Panc1 (cell line): ENCODE measurements around the gene MGRN1. TPM values are rescaled to one million over a fixed set of nuclear protein-coding genes. Genes with fewer than 3 reads are reported as not detected.

ENCODE experiments used
- ATAC-seq: fragments of 200-7000 bp; cut with Tn5 transposase; 2 replicates; pipeline ENCODE4 v1.9.1; 2020; ENCODE audit warnings: mild to moderate bottlenecking, moderate library complexity
- BruUV-seq: library from RNA; stranded (reverse); fragments of 400-500 nt; replicated peaks from 2 replicates; lab custom pipeline; 2021; lab: Mats Ljungman, UMichigan
- CTCF ChIA-PET: fragments of 300-600 bp; sonication (Branson Sonifier 250); formaldehyde crosslinking; loops from one replicate; lab custom pipeline; 2022; ENCODE audit warnings: antibody characterized with exemption; lab: Charles Lee
- POLR2A ChIA-PET: fragments of 300-600 bp; sonication (Branson Sonifier 250); formaldehyde crosslinking; loops from one replicate; lab custom pipeline; 2022; ENCODE audit warnings: antibody characterized with exemption; lab: Charles Lee
- DNase-seq: peaks from one replicate; pipeline ENCODE4 v3.0.0-alpha.2; 2010; ENCODE audit warnings: low read depth, low spot score
- H3K27ac ChIP-seq: 2 replicates; pipeline ENCODE4 v1.5.1; 2011; ENCODE audit warnings: mild to moderate bottlenecking, low read length, inconsistent platforms
- H3K27me3 ChIP-seq: fragments of 200-500 bp; sonication (Bioruptor generic); 2 replicates; pipeline ENCODE4 v1.6.0; 2014; ENCODE audit warnings: low read length, inconsistent platforms; ENCODE audit not compliant: control insufficient read depth, insufficient read depth
- H3K36me3 ChIP-seq: fragments of 200-500 bp; sonication (Bioruptor generic); 2 replicates; pipeline ENCODE4 v1.5.1; 2014; ENCODE audit warnings: inconsistent platforms, mild to moderate bottlenecking, low read length, moderate library complexity; ENCODE audit not compliant: control insufficient read depth, insufficient read depth
- H3K4me1 ChIP-seq: 2 replicates; pipeline ENCODE4 v1.5.1; 2011; ENCODE audit warnings: inconsistent platforms, mild to moderate bottlenecking, low read length, moderate library complexity; ENCODE audit not compliant: control insufficient read depth, insufficient read depth
- H3K4me3 ChIP-seq, 2 experiments: 2 replicates each; pipeline ENCODE4 v1.5.1; 2011 to 2012; ENCODE audit warnings: low read depth in 2 of 2, low read length in 2 of 2, mild to moderate bottlenecking in 2 of 2, inconsistent platforms in 1 of 2, moderate library complexity in 1 of 2
- H3K9me3 ChIP-seq: fragments of 200-500 bp; sonication (Bioruptor generic); 2 replicates; pipeline ENCODE4 v1.5.1; 2014; ENCODE audit warnings: low read depth, mild to moderate bottlenecking, inconsistent platforms, low read length, moderate library complexity; ENCODE audit not compliant: control insufficient read depth, insufficient read depth
- POLR2AphosphoS5 ChIP-seq: IDR thresholded peaks from 2 replicates; pipeline ENCODE4 v1.6.1; 2012; ENCODE audit warnings: mild to moderate bottlenecking, low read depth, low read length, moderate library complexity
- REST ChIP-seq, 2 experiments: IDR thresholded peaks; 2 replicates each; pipeline ENCODE4 v1.6.1; 2011 to 2012; ENCODE audit warnings: low read depth in 2 of 2, control low read depth in 1 of 2, low read length in 1 of 2, mild to moderate bottlenecking in 1 of 2, moderate library complexity in 1 of 2; ENCODE audit not compliant: insufficient read depth in 1 of 2
- SIN3A ChIP-seq: IDR thresholded peaks from 2 replicates; pipeline ENCODE4 v1.6.1; 2012; ENCODE audit warnings: low read depth, mild to moderate bottlenecking, low read length, moderate library complexity, borderline replicate concordance; ENCODE audit not compliant: insufficient read depth
- TCF7L2 ChIP-seq: IDR thresholded peaks from 2 replicates; pipeline ENCODE4 v1.6.1; 2011; ENCODE audit warnings: mild to moderate bottlenecking, low read depth, low read length, inconsistent platforms
- in situ Hi-C: cut with HindIII; loops from 2 replicates; pipeline ENCODE4 v1.10.0; 2016; ENCODE audit warnings: low sequenced_read_pairs, low pct_unique_long_range_greater_than_20kb
- intact Hi-C: fragments of 100-400 bp; cut with micrococcal nuclease; formaldehyde crosslinking; loops from one replicate; pipeline ENCODE4 v1.10.0; 2022; ENCODE audit not compliant: unreplicated experiment
- total RNA-seq: library from RNA; stranded (reverse); gene quantifications from one replicate; pipeline ENCODE4 v1.2.1, GENCODE V29; 2021; ENCODE audit not compliant: unreplicated experiment
- TF ChIP-seq, protein P1 (sequence below): fragments of 450-650 bp; IDR thresholded peaks from 2 replicates; pipeline ENCODE4 v1.5.1; 2017; ENCODE audit warnings: mild to moderate bottlenecking

MGRN1 gene
- total RNA-seq, 1 experiment from 2014 or later, result 59.7 TPM

DNA sequence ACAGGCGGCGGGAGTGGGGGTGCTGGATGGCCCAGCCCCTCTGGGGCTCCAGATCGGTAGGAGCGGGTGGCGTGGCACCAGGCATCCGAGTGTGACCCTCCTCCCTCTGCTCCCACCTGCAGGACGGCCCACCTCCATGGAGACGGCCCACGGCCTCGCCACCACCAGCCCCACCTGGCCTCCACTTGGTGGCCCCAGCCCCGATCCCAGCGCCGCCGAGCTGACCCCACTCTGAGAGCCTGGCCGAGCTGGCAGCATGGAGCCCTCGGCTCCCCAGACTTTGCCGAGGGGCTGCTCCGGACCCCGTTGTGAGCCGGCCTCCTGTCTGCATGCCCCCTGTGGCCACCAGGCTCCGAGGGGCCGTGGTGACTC, 64.0 kb downstream of the MGRN1 start:
- in situ Hi-C loops, result no loop called here
- Histone ChIP-seq H3K4me3 (no peak overlapping the region), H3K27me3 (no peaks in the 10 kb centered on the region), H3K4me1 (peaks cover 18% of the 10 kb centered on the region), H3K27ac (no peak overlapping the region), H3K36me3 (no peaks in the 10 kb centered on the region), H3K9me3 (no peaks in the 10 kb centered on the region)
- no TSS peak for BruUV-seq
- CTCF ChIA-PET, result no interaction called here
- POLR2A ChIA-PET, result no interaction called here
- ATAC-seq (no peak), DNase-seq (no peak)
- intact Hi-C loops, result no loop called here
- TF ChIP-seq REST (IDR thresholded peaks at IDR 0.05; ENCODE audit: insufficient read depth in 1 of 2, low read depth in 2 of 2, low read length in 1 of 2) (no peak), TCF7L2 (no peak), SIN3A (no peak), POLR2AphosphoS5 (no peak)
- TF ChIP-seq, protein P1, sequence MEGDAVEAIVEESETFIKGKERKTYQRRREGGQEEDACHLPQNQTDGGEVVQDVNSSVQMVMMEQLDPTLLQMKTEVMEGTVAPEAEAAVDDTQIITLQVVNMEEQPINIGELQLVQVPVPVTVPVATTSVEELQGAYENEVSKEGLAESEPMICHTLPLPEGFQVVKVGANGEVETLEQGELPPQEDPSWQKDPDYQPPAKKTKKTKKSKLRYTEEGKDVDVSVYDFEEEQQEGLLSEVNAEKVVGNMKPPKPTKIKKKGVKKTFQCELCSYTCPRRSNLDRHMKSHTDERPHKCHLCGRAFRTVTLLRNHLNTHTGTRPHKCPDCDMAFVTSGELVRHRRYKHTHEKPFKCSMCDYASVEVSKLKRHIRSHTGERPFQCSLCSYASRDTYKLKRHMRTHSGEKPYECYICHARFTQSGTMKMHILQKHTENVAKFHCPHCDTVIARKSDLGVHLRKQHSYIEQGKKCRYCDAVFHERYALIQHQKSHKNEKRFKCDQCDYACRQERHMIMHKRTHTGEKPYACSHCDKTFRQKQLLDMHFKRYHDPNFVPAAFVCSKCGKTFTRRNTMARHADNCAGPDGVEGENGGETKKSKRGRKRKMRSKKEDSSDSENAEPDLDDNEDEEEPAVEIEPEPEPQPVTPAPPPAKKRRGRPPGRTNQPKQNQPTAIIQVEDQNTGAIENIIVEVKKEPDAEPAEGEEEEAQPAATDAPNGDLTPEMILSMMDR, result no peak

- Histone ChIP-seq H3K27me3 (no peaks in the 10 kb centered on the region), H3K9me3 (no peaks in the 10 kb centered on the region), H3K27ac (no peak overlapping the region), H3K4me3 (no peak overlapping the region), H3K4me1 (peaks cover 18% of the 10 kb centered on the region), H3K36me3 (no peaks in the 10 kb centered on the region)
- TF ChIP-seq POLR2AphosphoS5, result no peak
- TF ChIP-seq, protein P1, result no peak
- no peak for TF ChIP-seq REST (IDR thresholded peaks at IDR 0.05; ENCODE audit: insufficient read depth in 1 of 2, low read depth in 2 of 2, low read length in 1 of 2)
- TF ChIP-seq SIN3A, result no peak
- TF ChIP-seq TCF7L2, result no peak
- in situ Hi-C loops (no loop called here), intact Hi-C loops (no loop called here)
- BruUV-seq, result TSS peak; percentile 32
- ChIA-PET CTCF (no interaction called here), POLR2A (no interaction called here)
- DNase-seq (no peak), ATAC-seq (no peak)
Measured at GRCh38 chr16:4689091-4689671, 64.6 kb downstream of the MGRN1 start.
